Osteocyte (in vitro differentiated cells): Measurements from ENCODE around the gene HM13. TPM values are rescaled to one million over a fixed set of nuclear protein-coding genes. Genes with fewer than 3 reads are reported as not detected.
"Not testable (repeated sequence)": the region's sequence is repeated elsewhere in the genome, so short reads cannot be mapped to it uniquely, and the experiment has no call there.

Source experiments
- DNase-seq: peaks from one replicate; pipeline ENCODE4 v3.0.0; 2021; ENCODE audit warnings: mixed read lengths; ENCODE audit not compliant: unreplicated experiment; ENCODE audit errors: extremely low spot score
- H3K27ac Mint-ChIP-seq: one replicate; pipeline ENCODE4 v1.8.0; 2021; ENCODE audit warnings: mild to moderate bottlenecking, mixed read lengths; ENCODE audit not compliant: unreplicated experiment
- H3K27me3 Mint-ChIP-seq: one replicate; pipeline ENCODE4 v1.8.0; 2021; ENCODE audit warnings: mixed read lengths; ENCODE audit not compliant: unreplicated experiment
- H3K36me3 Mint-ChIP-seq: one replicate; pipeline ENCODE4 v1.8.0; 2021; ENCODE audit warnings: mixed read lengths; ENCODE audit not compliant: unreplicated experiment
- H3K4me1 Mint-ChIP-seq: one replicate; pipeline ENCODE4 v1.8.0; 2021; ENCODE audit warnings: mixed read lengths; ENCODE audit not compliant: unreplicated experiment
- H3K4me3 Mint-ChIP-seq: one replicate; pipeline ENCODE4 v1.8.0; 2021; ENCODE audit warnings: mild to moderate bottlenecking, moderate library complexity, mixed read lengths; ENCODE audit not compliant: unreplicated experiment
- H3K9me3 Mint-ChIP-seq: one replicate; pipeline ENCODE4 v1.8.0; 2021; ENCODE audit warnings: mixed read lengths; ENCODE audit not compliant: unreplicated experiment
- microRNA-seq: library from miRNA; unstranded; fragments of <30 nt; microRNA quantifications from one replicate; pipeline ENCODE4 v1.1.0, GENCODE V29; 2020; ENCODE audit not compliant: unreplicated experiment
- total RNA-seq: library from RNA; stranded (reverse); gene quantifications from 2 replicates; pipeline ENCODE4 v1.2.1, GENCODE V29; 2021
- TF ChIP-seq, protein P1 (sequence below): fragments of 200-600 bp; sonication (generic); IDR thresholded peaks from 2 replicates; pipeline ENCODE4 v1.5.0; 2021; ENCODE audit warnings: antibody characterized with exemption, mild to moderate bottlenecking, moderate library complexity

The HM13 gene
- total RNA-seq, 1 donor from 2014 or later = 173 TPM

DNA sequence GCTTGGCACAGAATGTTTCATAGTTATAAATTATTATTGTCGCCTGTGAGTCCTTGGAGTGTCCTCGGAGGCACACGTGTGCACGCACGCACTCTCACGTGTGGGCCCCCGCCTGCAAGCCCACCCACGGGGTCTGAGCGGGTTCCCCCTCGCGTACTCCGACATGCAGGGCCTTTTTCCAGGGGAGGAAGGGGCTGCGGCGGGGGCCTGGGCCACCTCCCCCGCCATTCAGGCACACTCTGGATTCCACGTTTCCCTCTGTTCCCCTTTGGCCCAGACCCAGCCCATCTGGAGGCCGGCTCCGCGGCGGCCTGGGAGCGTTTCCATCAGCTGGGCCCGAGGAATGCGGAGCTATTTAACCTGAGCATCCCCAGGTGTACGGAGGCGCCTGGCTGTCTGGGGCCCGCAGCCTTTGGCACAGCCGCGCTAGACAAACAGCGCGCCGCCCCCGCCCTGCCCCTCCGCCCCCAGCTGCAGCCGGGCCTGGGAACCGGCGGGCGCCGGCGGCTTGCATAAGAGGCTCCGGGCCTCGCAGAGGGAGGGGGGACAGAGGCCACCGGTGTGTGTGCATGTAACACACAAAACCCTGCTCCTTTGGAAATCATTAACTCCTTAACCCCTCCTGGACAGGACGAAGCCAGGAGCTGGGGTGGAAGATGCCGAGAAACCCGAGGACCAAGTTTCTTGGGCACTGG, 94.2 kb downstream of the HM13 start:
- peaks cover 42% of the 10 kb centered on the region for H3K4me1 Mint-ChIP-seq
- TF ChIP-seq, protein P1, sequence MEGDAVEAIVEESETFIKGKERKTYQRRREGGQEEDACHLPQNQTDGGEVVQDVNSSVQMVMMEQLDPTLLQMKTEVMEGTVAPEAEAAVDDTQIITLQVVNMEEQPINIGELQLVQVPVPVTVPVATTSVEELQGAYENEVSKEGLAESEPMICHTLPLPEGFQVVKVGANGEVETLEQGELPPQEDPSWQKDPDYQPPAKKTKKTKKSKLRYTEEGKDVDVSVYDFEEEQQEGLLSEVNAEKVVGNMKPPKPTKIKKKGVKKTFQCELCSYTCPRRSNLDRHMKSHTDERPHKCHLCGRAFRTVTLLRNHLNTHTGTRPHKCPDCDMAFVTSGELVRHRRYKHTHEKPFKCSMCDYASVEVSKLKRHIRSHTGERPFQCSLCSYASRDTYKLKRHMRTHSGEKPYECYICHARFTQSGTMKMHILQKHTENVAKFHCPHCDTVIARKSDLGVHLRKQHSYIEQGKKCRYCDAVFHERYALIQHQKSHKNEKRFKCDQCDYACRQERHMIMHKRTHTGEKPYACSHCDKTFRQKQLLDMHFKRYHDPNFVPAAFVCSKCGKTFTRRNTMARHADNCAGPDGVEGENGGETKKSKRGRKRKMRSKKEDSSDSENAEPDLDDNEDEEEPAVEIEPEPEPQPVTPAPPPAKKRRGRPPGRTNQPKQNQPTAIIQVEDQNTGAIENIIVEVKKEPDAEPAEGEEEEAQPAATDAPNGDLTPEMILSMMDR = no peak
- H3K27ac Mint-ChIP-seq = peak overlapping the region; percentile 34
- H3K9me3 Mint-ChIP-seq = no peaks in the 10 kb centered on the region
- H3K4me3 Mint-ChIP-seq = no peak overlapping the region
- no peak for DNase-seq
- no peaks in the 10 kb centered on the region for H3K27me3 Mint-ChIP-seq
- no peaks in the 10 kb centered on the region for H3K36me3 Mint-ChIP-seq

GRCh38 chr20:31612271-31612640, 98.0 kb downstream of the HM13 start:
- H3K4me1 Mint-ChIP-seq = peaks cover 14% of the 10 kb centered on the region
- DNase-seq, H3K27me3 Mint-ChIP-seq, H3K9me3 Mint-ChIP-seq, H3K4me3 Mint-ChIP-seq, H3K36me3 Mint-ChIP-seq, H3K27ac Mint-ChIP-seq: not testable (repeated sequence)

DNA sequence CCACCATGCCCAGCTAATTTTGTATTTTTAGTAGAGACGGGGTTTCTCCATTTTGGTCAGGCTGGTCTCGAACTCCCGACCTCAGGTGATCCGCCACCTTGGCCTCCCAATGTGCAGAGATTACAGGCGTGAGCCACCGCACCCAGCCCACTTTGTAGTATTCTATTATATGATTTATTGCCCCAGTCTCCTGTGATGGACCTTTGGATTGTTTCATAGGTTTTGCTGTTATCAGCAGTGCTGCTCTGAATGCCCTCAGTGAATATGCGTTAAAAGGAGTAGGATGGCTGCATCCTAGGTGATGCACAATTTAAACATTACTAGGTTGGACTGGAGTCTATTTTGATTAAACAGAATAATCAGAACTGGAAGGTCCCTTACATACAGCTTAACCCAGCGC, 101.2 kb downstream of the HM13 start:
- TF ChIP-seq, protein P1 = no peak
- Mint-ChIP-seq H3K27me3 (peaks cover 10% of the 10 kb centered on the region), H3K27ac (no peak overlapping the region), H3K9me3 (no peaks in the 10 kb centered on the region), H3K4me3 (no peak overlapping the region), H3K4me1 (peaks cover 2% of the 10 kb centered on the region), H3K36me3 (no peaks in the 10 kb centered on the region)
- no peak for DNase-seq

DNA sequence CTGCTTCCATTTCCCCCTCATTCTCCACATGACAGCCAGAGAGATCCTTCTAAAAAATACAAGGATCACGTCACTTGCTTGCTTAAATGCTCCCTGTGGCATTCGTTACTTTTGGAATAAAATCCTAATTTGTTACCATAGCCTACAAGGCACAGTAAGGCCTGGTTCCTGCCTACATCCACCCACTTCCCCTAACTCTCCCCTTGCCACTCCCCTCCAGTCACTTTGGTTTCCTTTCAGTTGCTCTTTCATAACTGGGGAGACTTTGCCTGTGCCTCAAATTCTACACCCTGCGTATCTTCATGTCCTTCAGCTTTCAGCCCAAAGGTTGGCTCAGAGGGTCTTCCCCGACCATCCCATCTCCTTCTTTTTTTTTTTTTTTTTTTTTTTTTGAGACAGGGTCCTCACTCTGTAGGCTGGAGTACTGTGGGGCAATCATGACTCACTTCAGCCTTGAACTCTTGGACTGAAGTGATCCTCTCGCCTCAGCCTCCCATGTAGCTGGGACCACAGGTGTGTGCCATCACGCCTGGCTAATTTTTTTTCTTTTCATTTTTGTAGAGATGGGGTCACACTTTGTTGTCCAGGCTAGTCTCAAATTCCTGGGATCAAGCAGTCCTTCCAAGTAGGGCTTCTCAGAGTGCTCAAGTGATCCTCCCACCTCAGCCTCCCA, 103.3 kb downstream of the HM13 start:
- Mint-ChIP-seq H3K36me3 (no peaks in the 10 kb centered on the region), H3K27ac (no peak overlapping the region), H3K27me3 (peaks cover 10% of the 10 kb centered on the region), H3K4me3 (no peak overlapping the region), H3K4me1 (peaks cover 12% of the 10 kb centered on the region), H3K9me3 (no peaks in the 10 kb centered on the region)
- TF ChIP-seq, protein P1 = no peak
- no peak for DNase-seq

Small RNA genes lying within 50 kb of the gene (microRNA-seq; reads per million reads assigned to microRNA genes)
- not detected for gene MIR3193

Other genes with a start within 250 kb of the HM13 start
- not detected in 2 replicates for gene DEFB116, start 205.9 kb upstream of the HM13 start, total RNA-seq
- gene DEFB118, start 145.8 kb upstream of the HM13 start, total RNA-seq = not detected in 2 replicates
- gene DEFB119, start 123.9 kb upstream of the HM13 start, total RNA-seq = not detected in 2 replicates
- not detected in 2 replicates for gene DEFB121, start 108.2 kb upstream of the HM13 start, total RNA-seq
- gene DEFB123, start 73.8 kb upstream of the HM13 start, total RNA-seq = not detected in 2 replicates
- not detected in 2 replicates for gene DEFB124, start 39.3 kb upstream of the HM13 start, total RNA-seq
- gene REM1, start 39.2 kb upstream of the HM13 start, total RNA-seq = not detected in 2 replicates
- 8.2 TPM in 2 replicates for gene ID1, start 90.8 kb downstream of the HM13 start, total RNA-seq
- not detected in 2 replicates for gene COX4I2, start 123.5 kb downstream of the HM13 start, total RNA-seq
- gene BCL2L1, start 208.4 kb downstream of the HM13 start, total RNA-seq = 67.0 and 69.4 TPM in 2 replicates
- 22.6 and 25.5 TPM in 2 replicates for gene TPX2, start 224.8 kb downstream of the HM13 start, total RNA-seq